ENCODE results near the gene ANKRD28. TPM values are rescaled to one million over a fixed set of nuclear protein-coding genes. Genes with fewer than 3 reads are reported as not detected.

ANKRD28 gene
- total and polyA plus RNA-seq, 9 of the 15 experiments (the other 6 are each of a cell fraction or from before 2014, with no cell fraction given) = 11.7 to 66.0 (median 36.7) TPM

DNA sequence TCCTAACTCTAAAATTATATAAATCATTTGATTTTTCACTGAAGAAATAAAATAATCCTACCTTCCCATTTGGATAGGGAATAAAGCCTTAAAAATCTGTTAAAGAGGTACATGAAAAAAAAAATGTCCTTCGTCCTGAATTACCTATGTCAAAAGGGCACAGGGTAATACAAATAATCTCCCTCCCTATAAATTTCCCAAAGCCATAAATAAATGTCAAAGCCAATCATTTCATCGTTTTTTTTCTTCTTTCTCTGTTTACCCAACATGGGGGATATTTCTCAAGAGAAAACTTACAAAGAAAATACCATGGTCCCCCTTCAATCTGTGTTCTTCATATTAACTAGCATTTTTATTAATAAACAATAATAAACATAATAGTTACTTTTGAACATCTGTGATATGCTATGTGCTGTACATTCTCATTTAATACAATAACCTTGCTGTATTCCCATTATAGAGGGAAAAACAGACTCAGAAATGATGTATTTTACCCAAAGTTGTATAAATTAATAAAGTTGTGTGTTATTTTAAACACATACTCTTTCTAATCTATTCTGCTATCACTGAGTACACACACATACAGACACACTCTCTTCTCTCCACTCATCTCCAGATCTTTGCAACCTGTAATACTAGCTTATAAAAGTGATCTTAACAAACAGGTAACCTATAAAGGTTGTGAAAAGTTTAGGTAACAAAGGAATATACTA is 910 bp upstream of the ANKRD28 start:
- ChIA-PET CTCF (ENCODE audit: low intra/inter-chr PET ratio) (no interaction called here), POLR2A (interaction anchor here (1.9 to 3.1 kb wide), 2 partner anchors 17 to 23 kb away, joined by 8 to 11 read pairs; no protein-coding TSS in a partner anchor)
- no peak overlapping the region for H3K4me2 ChIP-seq (ENCODE audit: insufficient read depth, low read length)
- ATAC-seq = no peak
- H3K36me3 ChIP-seq (ENCODE audit: control insufficient read depth, insufficient read depth, low read length) = 0 out of 3 replicates have a peak, but pooled peaks cover 4% of the 10 kb centered on the region
- no peaks in the 10 kb centered on the region for H3K9me3 ChIP-seq (replicated peaks; ENCODE audit: control insufficient read depth, insufficient read depth, low read depth, low read length)
- no peak overlapping the region for H3K4me3 ChIP-seq
- peak overlapping the region; percentile 82; the same call in 2 of the 3 replicates for H3K27ac ChIP-seq (ENCODE audit: extremely low read depth, low read depth, low read length)
- no TSS peak for BruUV-seq (replicated peaks)
- peak overlapping the region in 1 of 2 experiments; percentile 67; a peak in 2 of 4 replicates for H3K9ac ChIP-seq (ENCODE audit: insufficient read depth in 1 of 2, low read depth in 2 of 2, low read length in 2 of 2)
- H3K27me3 ChIP-seq (ENCODE audit: control insufficient read depth in 2 of 2, insufficient read depth in 2 of 2, low read length in 2 of 2) = no peaks in the 10 kb centered on the region
- intact Hi-C loops (cut with micrococcal nuclease) = no loop called here
- no peak for FAIRE-seq
- no peaks in the 10 kb centered on the region for H4K20me1 ChIP-seq (replicated peaks; ENCODE audit: control insufficient read depth, insufficient read depth, low read length)
- in situ Hi-C loops (cut with MboI) = no loop called here
- H3K79me2 ChIP-seq (ENCODE audit: control insufficient read depth, insufficient read depth, low read length) = peaks cover 96% of the 10 kb centered on the region
- 27% methylated on average over 2 of the region's 2 CpGs for WGBS (ENCODE audit: insufficient coverage, low coverage, missing lambda C conversion rate)
- H3K4me1 ChIP-seq (replicated peaks in 1 of 2; ENCODE audit: control insufficient read depth in 2 of 2, insufficient read depth in 2 of 2, low read length in 2 of 2) = peaks cover 0 to 34% of the 10 kb centered on the region in 2 experiments; a peak in 4 of 5 replicates
- no peak for DNase-seq (ENCODE audit: extremely low read depth in 1 of 4, low spot score in 3 of 4)
- H3K9me1 ChIP-seq (ENCODE audit: control insufficient read depth, insufficient read depth, low read length) = no peaks in the 10 kb centered on the region
- H2AFZ ChIP-seq (ENCODE audit: low read depth, low read length) = no peak overlapping the region
- peak; percentile 28 for TF ChIP-seq MEIS2 (IDR thresholded peaks at IDR 0.05; ENCODE audit: partially characterized antibody)
- TF ChIP-seq, protein P1, sequence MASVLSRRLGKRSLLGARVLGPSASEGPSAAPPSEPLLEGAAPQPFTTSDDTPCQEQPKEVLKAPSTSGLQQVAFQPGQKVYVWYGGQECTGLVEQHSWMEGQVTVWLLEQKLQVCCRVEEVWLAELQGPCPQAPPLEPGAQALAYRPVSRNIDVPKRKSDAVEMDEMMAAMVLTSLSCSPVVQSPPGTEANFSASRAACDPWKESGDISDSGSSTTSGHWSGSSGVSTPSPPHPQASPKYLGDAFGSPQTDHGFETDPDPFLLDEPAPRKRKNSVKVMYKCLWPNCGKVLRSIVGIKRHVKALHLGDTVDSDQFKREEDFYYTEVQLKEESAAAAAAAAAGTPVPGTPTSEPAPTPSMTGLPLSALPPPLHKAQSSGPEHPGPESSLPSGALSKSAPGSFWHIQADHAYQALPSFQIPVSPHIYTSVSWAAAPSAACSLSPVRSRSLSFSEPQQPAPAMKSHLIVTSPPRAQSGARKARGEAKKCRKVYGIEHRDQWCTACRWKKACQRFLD (CRISPR knock-in tag; IDR thresholded peaks at IDR 0.05) = 0 out of 2 replicates have a peak, but pooled peaks have one; percentile 61
- TF ChIP-seq PRPF4 (IDR thresholded peaks at IDR 0.05; ENCODE audit: insufficient read depth, low read depth, low read length, poor library complexity, severe bottlenecking) = no peak
- TF ChIP-seq, protein P2, sequence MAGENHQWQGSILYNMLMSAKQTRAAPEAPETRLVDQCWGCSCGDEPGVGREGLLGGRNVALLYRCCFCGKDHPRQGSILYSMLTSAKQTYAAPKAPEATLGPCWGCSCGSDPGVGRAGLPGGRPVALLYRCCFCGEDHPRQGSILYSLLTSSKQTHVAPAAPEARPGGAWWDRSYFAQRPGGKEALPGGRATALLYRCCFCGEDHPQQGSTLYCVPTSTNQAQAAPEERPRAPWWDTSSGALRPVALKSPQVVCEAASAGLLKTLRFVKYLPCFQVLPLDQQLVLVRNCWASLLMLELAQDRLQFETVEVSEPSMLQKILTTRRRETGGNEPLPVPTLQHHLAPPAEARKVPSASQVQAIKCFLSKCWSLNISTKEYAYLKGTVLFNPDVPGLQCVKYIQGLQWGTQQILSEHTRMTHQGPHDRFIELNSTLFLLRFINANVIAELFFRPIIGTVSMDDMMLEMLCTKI (IDR thresholded peaks at IDR 0.05; ENCODE audit: partially characterized antibody) = no peak
- TF ChIP-seq NFYB (IDR thresholded peaks at IDR 0.05; ENCODE audit: extremely low read depth, insufficient read length) = no peak
- TF ChIP-seq DDX20 (tag; IDR thresholded peaks at IDR 0.05; ENCODE audit: low read depth) = no peak
- no peak for TF ChIP-seq PCBP1 (IDR thresholded peaks at IDR 0.05; ENCODE audit: low read depth, low read length, poor library complexity, severe bottlenecking)
- TF ChIP-seq LEF1 (IDR thresholded peaks at IDR 0.05) = no peak
- no peak for TF ChIP-seq FOSL1 (tag; conservative IDR thresholded peaks at IDR 0.05)
- TF ChIP-seq, protein P3, sequence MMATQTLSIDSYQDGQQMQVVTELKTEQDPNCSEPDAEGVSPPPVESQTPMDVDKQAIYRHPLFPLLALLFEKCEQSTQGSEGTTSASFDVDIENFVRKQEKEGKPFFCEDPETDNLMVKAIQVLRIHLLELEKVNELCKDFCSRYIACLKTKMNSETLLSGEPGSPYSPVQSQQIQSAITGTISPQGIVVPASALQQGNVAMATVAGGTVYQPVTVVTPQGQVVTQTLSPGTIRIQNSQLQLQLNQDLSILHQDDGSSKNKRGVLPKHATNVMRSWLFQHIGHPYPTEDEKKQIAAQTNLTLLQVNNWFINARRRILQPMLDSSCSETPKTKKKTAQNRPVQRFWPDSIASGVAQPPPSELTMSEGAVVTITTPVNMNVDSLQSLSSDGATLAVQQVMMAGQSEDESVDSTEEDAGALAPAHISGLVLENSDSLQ (IDR thresholded peaks at IDR 0.05) = peak; percentile 39
- 0 out of 2 replicates have a peak, but pooled peaks have one; percentile 8 for TF ChIP-seq FOXJ2 (tag; IDR thresholded peaks at IDR 0.05)
- no peak for TF ChIP-seq SPI1 (IDR thresholded peaks at IDR 0.05; ENCODE audit: borderline replicate concordance, low read depth, low read length)
- TF ChIP-seq, protein P4, sequence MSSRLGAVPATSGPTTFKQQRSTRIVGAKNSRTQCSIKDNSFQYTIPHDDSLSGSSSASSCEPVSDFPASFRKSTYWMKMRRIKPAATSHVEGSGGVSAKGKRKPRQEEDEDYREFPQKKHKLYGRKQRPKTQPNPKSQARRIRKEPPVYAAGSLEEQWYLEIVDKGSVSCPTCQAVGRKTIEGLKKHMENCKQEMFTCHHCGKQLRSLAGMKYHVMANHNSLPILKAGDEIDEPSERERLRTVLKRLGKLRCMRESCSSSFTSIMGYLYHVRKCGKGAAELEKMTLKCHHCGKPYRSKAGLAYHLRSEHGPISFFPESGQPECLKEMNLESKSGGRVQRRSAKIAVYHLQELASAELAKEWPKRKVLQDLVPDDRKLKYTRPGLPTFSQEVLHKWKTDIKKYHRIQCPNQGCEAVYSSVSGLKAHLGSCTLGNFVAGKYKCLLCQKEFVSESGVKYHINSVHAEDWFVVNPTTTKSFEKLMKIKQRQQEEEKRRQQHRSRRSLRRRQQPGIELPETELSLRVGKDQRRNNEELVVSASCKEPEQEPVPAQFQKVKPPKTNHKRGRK (tag; IDR thresholded peaks at IDR 0.05) = peak; percentile 47; the same call in 1 of the 2 replicates

Measured in K562 (cell line).